ENCODE measurements around the gene RFPL2.

The RFPL2 gene

DNA sequence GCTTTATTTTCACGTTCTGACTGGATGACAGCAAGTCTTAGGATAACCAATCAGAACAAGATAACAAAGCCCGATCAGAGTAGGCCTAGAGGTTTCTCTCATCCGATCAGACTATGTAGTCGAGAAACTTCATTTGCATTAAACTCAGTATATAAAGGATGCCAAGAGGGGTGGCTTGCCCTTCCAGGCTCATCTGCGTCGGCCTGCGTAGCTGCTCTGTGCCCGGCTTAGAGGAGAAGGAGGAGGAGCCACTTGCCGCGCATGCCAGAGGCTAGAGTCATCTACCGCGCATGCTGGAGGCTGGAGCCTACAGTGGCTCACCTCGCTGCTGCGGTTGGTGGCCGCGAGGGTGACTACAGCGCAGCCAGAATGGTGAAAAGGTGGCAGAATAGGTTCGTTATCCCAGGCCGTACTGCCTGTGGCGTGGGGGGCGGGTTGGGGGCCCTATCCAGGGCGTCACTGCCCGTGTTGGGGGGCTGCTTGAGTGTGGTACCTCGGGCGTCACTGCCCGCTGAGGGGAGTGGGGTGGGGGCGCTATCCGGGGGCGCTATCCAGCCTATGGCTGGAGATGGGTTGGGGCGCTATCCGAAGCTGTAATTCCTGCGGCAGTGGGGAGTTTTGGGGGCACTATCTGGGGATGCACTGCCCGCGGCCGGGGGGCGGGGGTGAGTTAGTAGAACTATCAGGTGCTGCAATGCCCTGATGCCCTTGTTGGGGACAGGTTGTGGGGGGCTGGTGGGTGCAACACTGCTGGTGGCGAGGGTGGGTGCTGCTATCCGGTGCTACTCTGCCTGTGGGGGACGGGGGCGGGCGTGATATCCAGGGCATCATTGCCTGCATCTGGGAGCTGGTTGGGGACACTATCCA, at the start of gene RFPL2:
Gene RFPL2 (minus strand): TSS at position 218 of the 867 bp plus-strand sequence. CDS start 2,622 bp downstream, outside the sequence.
- DNase-seq = no peak

DNA sequence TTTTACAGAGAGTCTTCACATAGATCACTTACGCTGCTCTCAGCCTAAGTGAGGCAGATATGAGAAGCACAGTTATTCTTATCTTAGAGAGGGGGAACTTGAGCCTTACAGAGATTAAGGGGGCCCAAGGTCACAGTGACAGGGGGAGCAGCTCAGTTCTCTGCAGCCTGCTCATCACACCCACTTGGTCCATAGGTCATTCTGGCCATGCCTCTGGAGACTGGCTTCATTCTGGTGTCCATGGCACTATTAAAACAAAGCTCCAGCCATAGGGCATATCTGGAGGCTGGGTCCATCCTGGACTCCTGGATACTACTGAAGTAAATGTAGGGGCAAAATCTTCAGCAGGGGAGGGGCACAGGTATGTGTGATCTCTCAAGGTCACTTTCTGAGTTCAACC, 44.4 kb upstream of the RFPL2 start:
- DNase-seq = no peak

DNA sequence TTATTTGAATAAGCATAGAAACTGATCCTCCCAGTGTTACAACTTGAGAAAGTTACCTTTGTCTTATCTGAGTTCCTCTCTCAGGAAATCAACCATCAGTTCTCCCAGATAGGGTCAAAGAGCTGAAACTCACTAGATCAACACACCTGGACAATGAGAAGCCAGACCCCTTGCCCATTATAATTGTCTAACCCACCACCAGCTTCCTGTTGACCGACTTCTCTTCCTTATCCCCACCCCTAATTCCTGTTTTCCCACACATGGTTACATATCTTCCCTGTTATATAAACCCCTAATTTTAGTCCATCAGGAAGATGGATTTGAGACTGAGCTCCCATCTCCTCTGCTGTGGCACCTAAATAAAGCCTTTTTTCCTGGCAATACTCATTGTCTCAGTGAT, 43.4 kb upstream of the RFPL2 start:
- DNase-seq = no peak

DNA sequence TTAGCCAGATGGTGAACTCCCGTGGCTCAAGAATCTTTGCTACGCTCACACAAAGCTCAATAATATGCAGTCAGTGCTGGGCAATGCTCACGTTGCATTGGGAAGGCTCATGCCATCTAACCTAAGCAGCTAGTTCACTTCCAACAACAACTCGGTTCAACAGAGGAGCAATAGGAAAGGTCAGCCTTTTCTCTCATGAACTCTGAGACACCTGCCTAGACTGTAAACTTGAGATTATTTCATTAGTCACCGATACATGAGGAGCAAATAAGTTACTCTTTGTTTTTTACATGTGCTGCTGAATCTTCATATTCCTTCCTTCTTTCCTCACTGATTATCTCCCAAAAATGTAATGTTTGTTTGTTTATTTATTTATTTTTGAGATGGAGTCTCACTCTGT, 41.3 kb upstream of the RFPL2 start:
- DNase-seq = no peak

DNA sequence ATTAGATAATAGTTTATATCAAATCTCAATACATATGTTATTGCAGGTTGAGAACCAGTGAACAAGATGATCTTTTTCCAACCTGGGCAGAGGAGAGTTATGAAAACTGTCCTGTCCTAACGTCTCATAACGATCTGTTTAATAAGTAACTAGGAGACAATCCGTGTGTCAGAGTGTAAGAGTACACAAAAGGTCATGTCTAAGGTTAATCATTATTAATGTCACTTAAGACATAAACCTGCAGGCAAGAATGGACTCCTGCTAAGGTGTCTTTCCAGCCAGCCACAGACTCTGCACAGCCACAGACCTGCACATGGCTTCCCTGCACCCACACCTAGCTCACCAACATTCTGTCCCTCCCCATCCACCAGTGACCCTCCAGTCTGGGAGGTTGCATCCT, 40.2 kb upstream of the RFPL2 start:
- no peak for DNase-seq

DNA sequence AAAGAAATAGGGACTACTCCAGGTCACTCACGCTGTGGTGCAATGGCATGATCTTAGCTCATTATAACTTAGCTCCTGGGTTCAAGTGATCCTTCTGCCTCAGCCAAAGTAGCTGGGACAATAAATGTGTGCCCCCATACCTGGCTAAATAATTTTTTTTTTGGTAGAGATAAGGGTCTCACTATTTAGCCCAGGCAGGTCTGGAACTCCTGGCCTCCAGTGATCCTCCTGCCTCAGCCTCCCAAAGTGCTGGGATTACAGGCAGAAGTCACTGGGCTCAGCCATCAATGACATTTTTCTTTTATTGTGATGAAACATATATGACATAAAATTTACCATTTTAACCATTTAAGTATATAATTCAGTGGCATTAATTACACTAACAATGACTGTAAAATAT, 39.7 kb upstream of the RFPL2 start:
- no peak for DNase-seq

DNA sequence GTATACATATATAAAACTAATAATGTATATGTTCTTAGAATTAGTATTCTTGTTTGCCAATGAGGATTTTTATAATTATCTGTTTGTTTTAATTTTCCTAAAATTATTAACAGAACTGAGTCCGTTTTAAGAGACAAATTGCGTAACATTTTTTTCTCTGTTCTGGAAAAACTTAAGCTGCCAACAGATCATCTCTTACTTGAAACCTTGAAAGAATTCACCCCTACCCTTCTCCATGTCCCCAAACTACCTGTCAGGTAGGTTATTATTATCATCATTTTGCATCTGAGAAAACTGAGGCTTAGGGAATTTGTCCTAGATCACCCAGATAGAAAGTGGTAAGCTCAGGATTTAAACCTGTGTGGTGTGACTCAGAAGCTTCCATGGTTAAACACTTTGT, 35.6 kb upstream of the RFPL2 start:
- DNase-seq = no peak

DNA sequence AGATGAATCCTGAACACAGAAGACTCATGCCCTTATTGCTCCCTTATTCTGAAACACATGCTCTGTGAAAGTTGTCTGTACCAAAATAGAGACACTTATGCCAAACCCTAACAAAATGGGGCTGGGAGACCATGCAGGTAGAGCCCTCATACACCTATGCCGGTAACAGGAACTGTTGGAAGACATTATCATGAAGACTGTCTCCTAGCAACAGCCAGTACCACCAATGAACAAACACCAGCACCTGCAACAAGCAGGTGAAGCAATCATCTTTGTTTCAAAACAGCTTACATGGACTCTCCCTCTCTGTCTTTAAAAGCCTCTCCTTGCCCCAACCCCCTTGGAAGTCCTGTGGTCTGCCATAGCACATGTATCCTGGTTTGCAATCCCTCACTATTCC, 33.0 kb upstream of the RFPL2 start:
- DNase-seq = no peak

DNA sequence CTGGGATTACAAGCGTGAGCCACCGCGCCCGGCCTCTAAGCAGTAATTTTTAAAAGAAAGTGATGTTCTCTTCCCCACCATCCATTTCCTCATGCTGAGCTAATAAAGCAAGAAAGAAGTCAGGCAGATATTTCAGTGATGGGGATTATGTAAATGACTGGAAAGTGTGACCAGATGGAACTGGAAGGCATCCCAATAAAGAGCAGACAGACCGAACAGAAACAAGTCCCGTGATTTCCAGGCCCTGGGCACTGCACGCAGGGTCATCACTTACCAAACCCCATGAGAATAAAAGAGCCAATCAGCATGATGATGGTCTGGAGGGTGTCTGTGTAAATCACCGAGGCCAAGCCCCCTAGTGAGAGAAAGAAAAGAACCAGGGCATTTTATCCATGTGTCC, 32.1 kb upstream of the RFPL2 start:
- no peak for DNase-seq

DNA sequence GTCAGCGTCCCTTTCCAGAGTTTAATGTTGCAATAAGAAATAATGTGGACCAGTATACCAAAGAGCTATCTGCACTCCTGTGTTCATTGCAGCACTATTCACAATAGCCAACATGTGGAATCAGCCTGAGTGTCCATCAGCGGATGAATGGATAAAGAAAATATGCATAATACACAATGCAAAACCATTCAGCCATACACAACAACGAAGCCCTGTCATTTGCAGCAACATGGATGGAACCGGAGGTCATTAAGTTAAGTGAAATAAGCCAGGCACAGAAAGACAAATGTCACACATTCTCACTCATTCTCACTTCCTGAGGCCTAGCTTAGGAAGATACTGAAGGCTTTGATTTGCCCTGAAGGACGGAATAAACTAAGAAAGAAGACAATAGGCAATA, 28.2 kb upstream of the RFPL2 start:
- DNase-seq = no peak

DNA sequence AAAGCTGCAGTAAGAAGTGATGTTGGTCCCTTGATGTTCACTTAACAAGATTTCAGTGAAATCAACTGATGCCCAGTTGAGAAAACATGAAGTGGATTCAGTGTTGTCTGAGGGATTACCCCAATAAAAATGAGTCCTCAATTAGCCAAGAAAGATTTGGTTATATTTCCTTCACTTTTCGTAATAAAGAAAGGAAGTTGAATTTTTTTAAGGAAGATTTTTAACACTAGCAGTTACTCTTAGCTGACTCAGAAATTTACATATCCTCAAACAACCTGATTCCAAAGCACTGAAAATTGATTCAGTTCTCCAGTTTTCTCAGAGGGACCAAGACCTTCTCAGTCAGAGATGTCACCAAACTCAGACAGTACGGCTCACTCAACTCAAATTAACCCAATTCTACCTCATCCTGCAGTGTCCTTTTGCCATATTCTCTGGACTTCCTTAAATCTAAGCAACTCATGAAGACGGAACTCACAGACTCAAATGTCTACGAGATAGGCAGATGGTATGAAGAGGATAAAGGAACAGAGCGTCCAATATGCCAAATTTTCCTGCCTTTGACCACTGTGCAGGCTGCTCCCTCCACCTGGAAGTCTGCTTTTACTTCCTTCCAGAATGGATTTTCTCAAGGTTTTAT, 27.4 kb upstream of the RFPL2 start:
- no peak for DNase-seq

DNA sequence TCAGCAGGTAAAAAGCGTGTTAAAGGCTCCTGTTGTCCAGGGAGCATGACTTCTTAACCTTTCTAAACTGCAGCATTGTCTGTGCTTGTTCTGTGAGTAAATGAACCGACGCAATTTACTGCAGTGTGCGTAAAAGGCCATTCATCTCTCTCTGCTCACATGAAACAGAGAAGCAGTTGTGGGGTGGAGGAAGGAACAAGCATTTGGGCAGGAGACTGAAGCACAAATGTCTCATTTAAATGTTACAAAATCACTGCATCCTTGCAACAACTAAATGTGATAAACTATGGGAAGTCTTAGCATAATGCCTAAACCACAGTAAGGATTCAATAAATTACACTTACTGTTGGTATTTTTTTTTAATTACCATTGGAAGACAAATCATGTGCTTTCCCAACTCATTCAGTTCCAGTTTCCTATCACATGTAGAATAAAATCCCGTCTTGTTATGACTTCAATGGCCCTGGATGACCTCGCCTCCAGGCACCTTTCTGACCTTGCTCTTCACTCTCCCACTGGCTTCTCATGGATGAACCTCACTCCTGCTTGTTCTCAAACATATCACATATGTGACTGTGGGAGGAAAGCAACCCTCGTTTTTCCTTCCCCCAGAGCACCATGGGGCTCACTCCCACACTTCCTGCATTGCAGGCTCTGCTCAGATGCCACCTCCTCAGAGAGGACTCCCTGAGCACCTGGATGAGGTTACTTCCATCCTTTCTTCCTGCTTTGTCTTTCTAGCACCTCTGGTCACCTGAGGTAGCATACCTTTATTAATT, 21.6 kb upstream of the RFPL2 start:
- no peak for DNase-seq

DNA sequence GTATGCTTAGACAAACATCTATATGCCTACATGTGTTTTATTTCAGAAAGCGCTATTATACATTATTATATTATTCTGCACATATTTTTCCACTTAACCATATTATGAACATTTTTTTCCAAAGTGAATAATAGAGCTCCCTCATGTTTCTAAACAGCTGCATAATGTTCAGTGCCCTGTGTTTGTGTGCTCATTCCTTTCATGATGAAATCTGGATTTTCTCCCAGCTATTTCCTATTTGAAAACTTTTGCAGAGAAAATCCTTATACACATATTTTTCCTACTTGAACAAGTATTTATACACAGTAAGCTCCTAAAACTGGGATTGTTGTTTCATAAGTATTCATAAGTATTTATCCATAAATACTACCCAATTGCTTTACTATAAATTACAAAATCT, 18.1 kb upstream of the RFPL2 start:
- DNase-seq = no peak

DNA sequence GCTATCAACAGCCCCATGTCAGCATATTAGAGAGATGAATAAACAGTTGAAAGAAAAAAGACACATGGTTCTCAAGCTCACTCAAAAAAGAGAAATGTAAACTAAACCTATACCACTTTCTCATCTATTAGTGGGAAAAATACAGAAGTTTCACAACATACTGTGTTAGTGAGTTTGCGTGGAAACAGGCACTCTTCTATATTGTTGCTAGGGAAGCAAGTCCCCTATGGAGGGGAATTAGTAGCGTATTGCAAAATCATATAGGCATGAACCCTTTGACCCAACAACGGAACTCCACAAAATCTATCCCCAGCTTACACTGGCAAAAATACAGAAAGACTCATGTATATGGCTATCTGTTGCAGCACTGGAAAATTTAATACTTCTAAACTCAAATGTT, 14.2 kb upstream of the RFPL2 start:
- DNase-seq = no peak

DNA sequence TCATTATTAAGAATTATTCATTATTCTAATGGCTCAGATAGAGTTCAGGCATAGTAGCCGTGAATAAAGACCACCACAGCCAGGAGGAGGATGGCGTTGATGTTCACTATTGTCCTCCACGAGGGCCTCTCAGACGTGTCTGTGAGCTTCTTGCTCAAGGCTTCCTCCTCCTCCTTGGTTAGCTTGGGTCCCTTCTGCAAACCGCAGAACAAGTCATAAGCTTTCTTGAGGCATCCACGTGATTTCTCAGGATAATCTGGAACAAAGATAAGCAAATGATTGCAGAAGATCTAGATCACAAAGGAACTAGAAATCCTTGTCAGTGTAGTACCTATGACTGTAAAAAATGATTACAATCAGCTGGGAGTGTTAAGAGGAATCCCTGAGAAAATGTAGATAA, 13.6 kb upstream of the RFPL2 start:
- no peak for DNase-seq

DNA sequence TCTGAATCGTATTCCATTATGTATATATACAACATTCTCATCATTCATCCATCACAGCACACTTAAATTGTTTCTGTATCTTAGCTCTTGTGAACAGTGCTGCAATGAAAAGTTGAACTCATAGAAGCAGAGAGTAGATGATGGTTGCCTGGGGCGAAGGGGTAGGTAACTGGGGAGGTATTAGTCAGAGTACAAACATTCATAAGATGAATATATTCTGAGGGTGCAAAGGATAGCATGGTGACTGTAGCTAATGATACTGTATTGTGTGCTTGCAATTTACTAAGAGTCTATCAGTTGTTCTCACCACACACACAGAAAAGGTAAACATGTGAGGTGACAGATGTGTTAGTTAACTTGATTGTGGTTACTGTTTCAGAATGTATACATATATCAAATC, 12.6 kb upstream of the RFPL2 start:
- DNase-seq = no peak

DNA sequence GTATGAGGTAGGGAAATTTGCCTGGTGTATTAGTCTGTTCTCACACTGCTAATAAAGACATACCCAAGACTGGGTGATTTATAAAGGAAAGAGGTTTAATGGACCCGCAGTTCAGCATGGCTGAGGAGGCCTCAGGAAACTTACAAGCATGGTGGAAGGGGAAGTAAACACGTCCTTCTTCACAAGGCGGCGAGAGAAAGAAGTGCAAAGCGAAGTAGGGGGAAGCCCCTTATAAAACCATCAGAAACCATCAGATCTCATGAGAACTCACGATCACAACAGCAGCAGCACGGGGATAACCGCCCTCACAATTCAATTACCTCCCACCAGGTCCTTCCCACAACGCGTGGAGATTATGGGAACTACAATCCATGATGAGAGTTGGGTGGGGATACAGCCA, 12.0 kb upstream of the RFPL2 start:
- no peak for DNase-seq

DNA sequence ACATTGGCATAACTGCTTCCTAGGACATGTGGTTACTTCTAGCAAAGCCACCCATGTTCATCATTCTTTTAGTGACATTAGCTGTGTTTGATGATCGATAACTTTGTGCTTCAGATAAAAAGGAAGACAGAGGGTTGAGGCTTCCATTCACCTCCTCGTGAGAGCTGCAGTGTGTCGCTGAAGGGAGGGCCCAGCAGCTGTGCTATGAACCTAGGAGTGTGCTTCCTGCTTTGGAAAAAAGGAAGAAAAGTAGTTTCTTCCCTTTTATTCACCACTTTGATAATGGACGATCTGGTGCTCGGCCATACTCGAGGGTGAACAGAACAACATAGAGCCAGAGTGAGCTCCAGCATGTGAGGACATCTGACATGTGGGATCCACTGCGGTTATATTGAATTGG, 6.1 kb upstream of the RFPL2 start:
- no peak for DNase-seq

DNA sequence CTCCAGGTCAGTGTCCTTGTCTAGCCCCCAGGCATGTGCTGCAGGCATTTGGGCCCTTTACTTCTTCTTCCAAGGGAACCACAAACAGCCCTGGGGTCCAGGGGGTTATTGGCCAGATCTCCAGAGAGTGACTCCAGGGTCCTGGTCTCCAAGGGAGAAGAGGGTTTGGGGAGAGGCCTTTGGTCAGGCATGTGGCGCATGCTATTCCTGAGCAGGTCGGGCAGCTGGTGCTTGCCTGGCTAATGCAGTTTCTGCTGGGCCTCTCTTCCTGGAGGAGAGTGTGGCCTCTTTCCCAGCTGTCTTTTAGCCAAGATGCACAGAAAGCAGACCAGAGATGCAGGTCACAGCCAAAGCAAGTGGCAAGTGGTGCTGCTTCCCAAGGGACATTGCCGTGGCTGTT, 3.8 kb upstream of the RFPL2 start:
- DNase-seq = no peak

DNA sequence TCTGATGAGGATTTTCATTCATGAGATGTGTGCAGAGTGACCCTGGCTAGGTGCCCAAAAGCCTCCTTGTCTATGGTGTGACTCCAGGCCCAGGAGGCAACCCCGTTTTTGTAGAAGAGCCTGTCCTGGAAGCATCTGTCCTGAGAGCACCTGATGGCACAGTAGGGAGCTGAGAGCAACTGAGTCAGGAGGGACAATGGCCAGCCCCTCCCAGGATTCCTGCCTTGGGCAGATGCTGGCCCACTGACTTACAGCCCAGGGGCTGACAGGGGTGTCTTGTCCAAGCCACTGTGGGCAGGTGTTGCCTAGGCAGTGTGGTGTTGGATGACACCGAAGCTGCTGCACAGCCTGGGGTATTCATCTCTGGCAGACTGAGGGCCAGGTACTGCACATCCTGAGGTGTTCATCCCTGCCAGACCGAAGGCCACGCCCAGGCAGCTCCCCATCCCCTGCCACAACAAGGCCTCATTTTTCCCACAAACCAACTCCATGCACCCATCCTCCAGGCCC, 3.2 kb upstream of the RFPL2 start:
- no peak for DNase-seq

DNA sequence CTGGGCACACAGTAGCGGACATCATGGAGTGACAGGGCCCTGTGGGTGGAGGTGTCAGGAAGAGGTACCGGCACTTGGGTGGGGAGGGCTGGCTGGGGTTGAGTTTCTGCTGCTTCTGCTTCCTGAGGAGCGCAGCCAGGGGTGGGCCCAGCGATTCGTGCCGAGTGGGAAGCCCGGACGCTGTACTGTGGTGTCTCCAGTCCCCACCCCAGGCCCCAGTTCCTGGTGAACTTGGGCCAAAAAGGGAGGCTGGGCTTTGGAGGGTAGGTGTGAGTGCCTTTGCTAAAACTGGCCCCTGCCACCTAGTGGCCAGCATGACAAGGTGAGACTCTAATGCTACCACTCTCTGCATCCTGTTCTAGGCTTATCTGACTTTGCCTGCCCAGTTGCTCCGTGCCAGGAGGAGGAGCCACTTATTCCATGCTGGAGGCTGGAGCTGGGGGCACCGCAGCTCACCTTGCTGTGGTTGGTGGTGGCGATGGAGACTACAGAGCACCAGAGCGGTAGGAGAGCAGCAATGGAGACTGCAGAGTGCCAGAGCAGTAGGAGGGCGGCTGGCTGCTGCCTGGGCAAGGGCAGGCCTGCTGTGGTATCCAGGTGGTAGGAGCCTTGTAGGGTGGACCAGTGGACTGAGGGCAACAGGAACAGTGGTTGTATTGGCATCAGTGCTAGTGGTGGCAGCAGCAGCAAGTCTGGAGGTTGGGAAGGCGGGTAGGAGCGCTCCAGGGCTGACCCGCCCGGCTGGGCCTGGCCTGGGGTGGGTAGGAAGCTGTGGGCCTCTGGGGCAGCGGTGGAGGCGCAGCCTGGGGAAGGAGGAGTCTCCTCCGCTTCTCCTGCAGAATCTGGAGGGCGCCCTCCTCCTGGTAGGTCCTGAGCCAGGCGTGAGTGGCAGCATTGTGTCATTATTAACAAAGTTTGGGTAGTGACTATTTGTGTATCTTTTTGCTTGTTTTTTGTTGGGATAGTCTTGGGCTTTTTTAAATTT, 2.2 kb upstream of the RFPL2 start:
- no peak for DNase-seq

DNA sequence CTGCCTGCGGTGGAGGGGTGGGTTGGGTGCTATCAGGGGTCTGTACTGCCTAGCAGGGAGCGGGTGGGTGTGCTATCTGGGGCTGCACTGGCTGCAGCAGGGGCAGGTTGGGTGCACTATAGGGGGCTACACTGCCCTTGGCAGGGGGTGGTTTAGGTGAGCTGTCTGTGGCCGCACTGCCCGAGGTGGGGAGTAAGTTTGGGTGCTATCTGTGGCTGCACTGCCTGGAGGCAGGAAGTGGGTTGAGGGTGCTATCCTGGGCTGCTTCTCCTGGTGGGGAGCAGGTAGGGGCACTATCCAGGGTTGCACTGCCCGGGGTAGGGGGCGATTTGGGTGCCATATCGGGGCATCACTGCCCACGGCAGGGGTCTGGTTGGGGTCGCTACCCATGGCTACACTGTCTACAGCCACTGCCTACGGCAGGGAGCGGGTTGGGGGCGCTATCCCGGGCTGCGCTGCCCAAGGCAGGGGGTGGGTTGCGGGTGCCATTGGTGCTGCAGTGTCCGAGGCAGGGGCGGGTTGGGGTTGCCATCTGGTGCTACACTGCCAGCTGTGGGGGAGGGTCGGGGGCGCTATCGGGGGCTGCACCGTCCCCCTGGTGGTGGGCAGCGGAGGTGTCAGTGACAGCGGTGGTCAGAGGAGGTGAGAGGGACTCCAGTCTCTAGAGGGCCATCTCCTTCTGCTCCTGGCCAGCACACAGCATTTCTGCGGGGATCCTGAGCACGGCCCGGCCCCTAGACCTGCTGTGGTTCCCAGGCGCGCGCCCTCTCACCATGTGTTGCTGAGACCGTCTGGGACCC, 1.3 kb upstream of the RFPL2 start:
- DNase-seq = no peak
